ENCODE measurements around the gene GREB1.
"Not testable (repeated sequence)": the region's sequence is repeated elsewhere in the genome, so short reads cannot be mapped to it uniquely, and the experiment has no call there.

GREB1 gene

DNA sequence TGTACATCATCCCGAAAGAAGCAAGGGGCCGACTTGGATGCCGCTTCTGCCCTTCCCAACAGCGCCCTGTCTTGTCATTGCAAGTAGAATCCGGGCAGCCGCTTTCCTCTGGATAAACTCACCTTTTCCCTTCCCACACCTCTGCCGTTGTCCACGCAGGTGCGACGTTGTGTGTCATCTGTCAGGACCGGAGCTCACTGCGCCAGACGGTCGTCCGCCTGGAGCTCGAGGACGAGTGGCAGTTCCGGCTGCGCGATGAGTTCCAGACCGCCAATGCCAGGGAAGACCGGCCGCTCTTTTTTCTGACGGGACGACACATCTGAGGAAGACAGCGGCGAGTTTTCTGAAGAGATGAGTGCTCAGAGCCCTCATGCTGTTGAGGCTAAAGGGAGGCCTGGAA is 106.3 kb downstream of the GREB1 start:
- no peak for DNase-seq (ENCODE audit: low spot score)

DNA sequence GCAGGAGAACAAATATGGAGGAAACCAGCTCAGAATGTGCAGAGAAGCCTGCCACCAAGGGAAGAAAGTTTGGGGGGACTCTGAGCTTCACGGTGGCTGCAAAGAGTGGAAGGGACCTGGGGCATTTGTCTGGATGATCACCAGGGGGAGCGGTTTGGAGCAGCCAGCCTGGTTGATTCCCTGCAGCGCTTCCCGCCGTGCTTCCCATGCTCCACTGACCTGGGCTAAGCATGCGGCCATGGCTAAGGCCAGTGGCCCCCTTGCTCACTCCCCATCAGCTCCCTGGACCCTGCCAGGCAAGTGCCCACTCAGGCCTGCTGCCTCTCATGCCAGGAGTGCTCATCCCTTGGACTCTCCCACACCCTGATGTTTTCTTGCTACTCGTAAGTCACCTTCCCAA is 109.1 kb downstream of the GREB1 start:
- no peak for DNase-seq (ENCODE audit: low spot score)

DNA sequence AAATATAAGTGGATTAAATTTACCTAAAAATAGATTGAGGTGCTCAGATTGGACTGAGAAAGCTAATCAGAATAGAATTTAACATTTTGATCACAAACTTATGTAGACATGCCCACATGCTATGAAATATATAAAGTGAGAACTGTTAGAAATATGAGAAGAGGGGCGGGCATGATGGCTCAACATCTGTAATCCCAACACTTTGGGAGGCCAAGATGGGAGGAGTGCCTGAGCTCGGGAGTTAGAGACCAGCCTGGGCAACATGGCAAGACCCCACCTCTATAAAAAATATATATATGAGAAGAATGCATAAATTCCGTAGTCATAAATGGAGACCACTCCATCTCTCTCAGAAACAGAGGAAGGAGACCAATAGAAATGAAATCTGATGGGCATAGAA is 110.4 kb downstream of the GREB1 start:
- no peak for DNase-seq (ENCODE audit: low spot score)

DNA sequence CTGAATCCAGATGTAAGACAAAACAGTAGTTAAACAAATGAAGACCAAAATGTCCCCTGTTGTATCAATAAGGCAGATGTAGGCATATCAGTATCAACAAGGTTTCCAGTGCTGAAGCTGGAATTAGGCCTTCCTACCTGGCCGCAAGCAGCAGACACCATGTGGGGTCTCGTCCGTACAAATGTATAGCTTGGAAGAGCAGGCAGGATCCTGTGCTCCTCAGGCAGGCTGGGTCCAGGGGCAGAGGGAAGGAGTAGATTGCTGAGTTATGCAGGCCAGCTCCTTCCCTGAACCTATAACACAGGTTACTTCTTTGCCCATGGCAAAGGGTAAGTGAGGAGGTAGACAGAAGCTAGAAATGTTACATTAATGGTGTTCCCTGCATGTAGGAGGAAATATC is 112.7 kb downstream of the GREB1 start:
- no peak for DNase-seq (ENCODE audit: low spot score)

DNA sequence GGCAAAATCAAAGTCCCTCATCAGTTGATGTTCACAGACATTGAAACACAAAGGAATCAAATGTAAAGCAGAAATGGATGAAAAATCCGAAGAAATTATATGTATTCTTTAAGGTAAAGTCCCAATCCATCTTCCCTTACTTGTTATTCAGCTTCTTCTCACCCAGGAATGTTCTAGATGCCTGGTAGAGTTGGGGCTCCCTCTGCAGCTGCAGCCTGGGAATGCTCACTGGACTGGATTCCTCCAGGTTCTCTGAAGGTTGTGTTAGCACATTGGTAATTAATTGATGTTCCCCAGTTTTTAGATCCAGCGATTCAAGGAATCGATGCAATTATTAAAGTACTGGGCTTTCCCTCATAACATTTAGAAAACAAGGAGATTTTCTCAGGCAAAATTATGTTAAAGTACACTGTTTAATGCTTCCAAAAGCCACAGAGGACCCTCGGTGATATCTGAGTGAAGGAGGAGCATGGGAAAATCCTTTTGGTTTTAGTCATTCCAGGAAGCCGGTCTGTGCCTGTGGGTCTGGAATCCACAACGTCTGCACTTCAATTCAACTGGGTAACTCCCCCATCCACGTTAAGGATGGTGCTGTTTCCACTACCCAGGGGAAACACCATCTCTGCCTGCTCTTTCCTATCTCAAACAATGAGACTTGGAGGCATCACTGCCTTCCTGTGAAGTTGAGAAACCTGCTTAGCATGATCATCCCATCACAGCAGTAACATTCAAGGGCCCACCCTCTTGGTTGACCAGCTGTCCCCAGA is 114.2 kb downstream of the GREB1 start:
- no peak for DNase-seq (ENCODE audit: low spot score)

DNA sequence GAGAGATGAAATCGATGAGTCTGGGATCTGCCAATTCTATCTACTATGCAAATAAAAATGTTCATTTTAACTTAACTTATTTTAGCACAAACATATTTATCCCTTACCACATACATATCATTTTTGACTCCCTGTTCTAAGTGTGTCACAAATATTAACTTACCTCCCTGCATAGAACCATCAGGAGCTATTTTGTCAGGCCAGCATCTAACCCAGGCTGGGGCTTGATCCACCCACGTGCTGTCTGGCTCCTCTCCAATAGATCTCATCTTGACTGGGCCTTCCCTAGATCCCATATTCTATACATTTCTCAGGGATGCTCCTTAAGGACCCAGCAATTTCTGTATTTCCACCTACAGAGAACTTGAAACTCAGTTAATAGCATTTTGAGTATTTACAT is 115.2 kb downstream of the GREB1 start:
- DNase-seq (ENCODE audit: low spot score) = no peak

DNA sequence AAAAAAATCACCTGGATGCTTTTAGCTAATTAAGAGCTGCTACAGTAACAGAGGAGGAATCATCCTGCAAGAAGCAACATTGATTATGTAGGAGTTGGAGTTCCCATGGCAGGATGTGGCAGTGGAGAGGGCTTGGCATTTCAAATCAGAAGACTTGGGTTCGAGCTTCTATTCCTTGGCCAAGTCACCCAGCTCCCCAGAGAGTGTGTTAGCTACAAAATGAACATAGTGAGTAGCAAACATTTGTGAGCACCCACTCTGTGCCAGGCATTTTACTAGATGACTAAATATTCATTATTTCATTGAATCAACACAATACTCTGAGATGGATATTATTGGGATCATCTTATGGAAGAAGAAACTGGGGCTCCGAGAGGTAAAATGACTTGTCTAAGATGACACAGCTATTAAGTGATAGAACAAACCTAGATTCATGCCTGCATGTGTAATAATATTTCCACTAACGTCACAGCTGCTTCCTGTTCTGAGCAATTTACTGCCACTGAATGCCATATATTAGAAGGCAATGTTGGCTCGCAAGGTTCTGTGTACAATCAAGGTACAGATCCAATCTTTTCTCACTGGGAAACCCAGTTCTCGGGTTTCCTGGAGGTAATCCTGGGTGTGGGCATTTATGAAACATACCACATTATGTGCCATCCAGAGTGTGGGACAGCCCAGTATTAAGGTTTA is 118.2 kb downstream of the GREB1 start:
- no peak for DNase-seq (ENCODE audit: low spot score)

DNA sequence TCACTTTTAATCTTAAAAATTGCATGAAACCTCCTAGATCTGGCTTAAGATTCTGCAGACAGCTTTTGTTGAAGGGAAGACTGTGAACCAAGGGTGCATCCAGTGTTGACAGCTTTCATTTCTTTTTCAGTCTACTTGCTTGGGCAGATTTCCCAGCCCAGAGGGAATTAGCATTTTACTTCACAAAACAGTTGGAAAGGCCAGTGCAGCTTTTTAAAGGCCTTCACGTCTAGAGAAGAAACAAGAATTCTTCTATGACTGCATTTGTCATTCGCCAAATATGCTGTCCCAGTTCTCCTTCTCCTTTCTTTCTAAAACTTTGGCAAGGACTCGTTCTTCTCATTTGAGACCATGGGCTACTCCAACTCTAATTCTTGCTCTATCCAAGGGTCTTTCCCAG is 118.7 kb downstream of the GREB1 start:
- DNase-seq (ENCODE audit: low spot score) = no peak

DNA sequence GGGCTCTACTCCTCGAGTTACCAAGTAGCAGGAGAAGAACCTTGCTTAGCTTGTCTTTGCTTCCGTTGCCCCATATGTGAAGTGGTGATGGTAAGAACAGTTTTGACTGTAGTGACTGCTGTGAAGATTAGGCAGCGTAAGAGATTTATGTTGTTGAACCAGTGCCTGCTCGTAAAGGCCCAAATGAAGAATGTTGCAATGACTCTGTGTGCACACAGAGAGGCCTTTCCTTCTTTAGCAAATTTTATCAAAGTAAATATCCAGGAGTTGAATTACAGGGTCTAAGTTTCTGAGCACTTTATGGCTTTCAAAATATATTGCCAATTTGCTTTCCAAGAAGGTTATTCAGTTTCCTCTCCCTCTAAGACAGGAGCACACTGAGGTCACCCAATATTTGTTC is 121.7 kb downstream of the GREB1 start:
- DNase-seq (ENCODE audit: low spot score) = no peak

DNA sequence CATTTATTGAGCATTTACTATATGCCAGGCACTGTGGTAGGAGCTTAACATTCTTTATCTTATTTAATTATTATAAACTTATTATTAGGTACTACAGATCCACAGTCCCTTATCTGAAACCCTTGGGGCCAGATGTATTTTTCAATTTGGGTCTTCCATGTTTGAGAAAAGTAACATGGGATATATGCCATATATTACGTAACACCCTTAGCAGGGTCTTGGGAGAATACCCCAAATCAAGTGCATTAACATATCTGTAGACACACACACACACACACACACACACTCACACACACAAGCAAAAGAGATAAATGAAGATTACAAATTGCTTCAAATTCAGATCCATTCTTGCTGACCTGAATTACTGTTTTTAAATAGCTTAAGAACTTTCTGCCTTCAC is 122.4 kb downstream of the GREB1 start:
- no peak for DNase-seq (ENCODE audit: low spot score)

DNA sequence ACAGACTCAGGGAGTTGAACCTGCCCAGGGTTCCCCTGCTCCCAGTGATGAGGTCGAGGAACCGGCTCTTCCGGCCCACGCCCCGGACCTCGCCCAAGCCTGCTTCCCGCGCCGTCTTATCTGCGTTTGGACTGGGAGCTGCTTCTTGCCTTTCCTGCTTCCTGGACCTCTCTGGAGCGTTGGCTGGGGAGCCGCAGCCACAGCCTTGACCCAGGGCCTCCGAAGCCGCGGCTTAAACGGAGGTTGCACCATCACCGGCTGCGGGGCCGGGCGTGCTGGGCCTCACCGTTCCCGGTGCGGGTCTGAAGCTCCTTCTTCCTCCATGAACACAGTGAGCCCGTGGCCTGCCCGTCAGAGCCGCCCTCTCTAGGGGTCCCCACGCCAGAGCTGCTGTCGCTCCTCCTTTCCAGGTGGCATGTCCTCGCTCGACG is 122.8 kb downstream of the GREB1 start:
- DNase-seq (ENCODE audit: low spot score) = no peak

DNA sequence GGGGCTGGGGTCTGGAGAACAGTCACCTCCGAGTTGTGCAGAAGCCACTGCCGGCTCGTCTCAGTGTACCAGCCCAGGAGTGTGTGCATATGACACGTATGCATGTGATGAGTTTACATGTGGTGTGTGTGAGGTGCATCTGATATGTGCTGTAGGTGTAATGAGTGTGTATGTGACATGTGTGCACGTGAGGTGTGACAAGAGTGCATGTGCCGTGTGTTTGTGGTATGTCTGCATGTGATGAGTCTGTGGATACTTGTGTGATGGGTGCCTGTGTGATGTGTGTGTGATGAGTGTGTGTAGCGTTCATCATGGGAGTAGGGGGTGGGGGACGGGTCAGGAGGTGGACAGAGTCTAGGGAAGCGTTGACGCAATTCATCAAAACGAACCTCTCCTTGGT is 123.3 kb downstream of the GREB1 start:
- no peak for DNase-seq (ENCODE audit: low spot score)

DNA sequence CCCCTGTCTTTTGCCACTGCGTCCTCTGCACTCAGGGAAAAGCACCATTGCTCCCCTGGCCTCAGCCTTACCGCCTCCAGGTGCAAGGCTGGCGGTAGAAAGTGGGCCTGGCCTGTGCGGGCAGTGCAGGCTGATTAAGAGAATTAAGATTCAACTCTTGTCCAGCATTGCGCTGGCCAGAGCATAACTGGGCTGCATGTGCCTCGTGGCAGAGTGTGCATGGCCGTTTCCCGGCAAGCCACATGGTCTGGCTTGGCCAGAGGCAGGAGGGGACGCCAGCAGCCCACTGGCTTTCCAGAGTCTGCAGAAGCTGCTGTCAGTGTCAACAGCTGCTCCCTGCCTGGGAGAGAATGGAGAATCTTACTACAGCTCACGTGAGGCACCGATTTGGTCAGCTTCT is 123.8 kb downstream of the GREB1 start:
- DNase-seq (ENCODE audit: low spot score) = no peak

DNA sequence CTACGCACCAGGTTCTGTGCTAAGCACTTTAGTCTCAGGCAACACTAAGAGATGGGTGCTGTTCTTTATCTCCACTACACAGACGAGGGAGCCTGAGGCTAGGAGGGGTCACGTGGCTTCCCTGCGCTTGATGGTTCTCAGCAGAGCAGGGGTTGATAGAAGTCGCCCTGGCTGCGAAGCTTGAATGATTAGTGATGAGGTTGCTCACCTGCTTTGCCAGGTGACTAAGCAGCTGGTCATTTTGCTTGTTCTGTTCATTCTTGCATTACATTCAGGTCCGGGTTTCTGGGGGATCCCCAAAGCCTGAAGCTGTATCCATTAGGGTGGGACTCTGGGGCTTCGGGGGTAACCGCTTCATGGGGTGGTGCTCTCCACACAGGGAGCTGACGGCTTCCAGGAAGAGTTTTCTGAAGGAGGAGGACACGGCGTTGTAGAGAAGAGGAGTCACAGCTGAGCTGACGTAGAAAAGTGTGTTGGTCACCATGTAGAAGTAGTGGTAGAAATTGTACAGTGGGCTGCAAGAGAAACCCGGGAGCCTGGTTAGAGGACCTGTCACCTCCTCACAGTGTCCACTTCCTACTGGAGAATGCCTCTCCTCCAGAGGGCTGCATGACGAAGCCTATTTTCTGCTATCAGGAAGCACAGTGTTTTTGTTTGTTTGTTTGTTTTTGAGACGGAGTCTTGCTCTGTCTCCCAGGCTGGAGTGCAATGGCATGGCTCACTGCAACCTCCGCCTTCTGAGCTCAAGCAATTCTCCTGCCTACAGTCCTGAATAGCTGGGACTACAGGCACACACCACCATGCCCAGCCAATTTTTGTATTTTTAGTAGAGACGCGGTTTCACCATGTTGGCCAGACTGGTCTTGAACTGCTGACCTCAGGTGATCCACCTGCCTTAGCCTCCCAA is 124.6 kb downstream of the GREB1 start:
- DNase-seq (ENCODE audit: low spot score) = no peak

DNA sequence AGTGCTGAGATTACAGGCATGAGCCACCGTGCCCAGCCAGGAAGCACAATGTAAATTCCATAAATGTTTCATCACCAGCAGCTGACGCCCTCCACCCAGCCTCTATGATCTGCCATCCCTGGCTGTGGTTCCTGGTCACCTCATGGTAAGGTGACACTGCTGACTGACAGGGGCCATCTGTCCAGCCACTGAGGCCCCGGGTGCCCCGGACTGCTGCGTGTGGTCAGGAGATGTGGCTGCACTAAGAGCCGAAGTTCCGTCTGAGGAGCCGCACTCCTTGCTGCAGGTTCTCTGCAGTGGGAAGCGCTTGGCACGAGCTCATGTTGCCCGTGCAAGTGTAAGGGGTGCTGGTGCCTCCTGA is 125.2 kb downstream of the GREB1 start:
- no peak for DNase-seq (ENCODE audit: low spot score)

DNA sequence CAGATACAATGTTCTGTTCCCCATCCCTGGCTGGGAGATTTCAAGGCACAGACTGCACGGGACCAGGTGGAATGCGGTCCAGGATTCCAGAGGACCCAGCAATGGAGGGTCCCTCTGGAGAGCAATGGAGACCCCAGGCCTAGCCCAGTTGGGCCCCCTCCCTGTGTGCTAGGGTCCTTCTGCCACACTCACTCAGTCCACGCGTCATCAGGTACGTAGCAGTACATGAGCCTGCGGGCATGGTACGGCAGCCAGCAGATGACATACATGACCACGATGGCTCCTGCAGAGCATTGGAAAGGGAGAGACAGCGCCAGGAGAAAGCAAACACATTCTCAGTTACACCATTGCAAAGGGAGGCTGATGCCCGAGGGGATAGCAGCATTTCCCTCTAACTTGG is 126.0 kb downstream of the GREB1 start:
- DNase-seq (ENCODE audit: low spot score) = no peak

DNA sequence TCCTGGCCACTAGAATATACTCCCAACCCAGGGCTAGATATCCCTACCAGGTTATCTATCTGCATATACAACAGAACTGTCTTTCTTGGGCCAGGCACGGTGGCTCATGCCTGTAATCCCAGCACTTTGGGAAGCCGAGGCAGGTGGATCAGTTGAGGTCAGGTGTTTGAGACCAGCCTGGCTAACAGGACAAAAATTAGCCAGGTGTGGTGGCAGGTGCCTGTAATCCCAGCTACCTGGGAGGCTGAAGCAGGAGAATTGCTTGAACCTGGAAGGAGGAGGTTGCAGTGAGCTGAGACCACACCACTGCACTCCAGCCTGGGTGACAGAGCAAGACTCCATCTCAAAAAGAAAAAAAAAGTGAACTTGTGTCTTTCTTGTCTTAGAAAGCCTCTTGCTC is 126.6 kb downstream of the GREB1 start:
- DNase-seq (ENCODE audit: low spot score) = not testable (repeated sequence)

DNA sequence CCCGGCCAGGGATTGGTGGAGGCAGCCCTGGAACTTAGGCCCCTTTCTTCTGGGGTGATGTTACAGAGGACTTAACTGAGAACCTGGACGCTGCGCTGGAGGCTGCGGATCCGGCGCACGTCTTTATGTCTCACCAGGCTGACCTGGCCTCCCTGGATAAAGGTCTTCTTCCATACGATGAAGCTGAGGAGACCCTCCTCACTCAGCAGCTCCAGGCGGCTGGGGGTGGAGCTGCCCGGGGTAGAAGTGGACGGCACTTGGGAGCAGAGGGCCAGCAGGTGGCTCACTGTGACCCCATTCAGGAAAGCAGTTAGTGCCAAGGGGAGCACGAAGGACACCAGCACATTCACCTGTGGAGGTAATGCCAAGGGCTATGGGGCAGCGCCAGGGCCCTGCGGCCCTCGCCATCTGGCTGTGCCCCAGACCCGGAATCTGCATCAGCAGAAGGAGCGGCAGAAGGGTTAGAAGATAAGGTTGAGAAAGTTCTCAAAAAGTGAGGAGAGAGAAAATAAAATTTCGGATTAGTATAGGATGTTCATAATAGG is 128.1 kb downstream of the GREB1 start:
- DNase-seq (ENCODE audit: low spot score) = no peak

DNA sequence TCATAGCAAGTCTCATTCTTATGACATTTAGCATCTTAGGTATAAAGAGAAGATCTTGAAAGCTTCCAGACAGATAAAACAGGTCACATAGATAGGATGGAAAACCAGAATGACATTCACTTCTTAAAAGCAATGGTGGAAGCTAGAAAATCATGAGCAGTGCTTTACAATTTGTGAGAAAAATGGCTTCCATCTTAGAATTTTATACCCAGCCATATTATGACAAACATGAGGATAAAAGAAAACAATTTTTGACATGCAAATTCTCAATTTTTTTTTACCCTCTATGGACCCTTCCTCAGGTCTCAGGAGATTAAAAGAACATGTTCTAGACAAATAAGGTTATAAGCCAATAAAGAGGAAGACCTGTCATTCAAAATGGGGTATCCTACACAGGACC is 129.0 kb downstream of the GREB1 start:
- no peak for DNase-seq (ENCODE audit: low spot score)

DNA sequence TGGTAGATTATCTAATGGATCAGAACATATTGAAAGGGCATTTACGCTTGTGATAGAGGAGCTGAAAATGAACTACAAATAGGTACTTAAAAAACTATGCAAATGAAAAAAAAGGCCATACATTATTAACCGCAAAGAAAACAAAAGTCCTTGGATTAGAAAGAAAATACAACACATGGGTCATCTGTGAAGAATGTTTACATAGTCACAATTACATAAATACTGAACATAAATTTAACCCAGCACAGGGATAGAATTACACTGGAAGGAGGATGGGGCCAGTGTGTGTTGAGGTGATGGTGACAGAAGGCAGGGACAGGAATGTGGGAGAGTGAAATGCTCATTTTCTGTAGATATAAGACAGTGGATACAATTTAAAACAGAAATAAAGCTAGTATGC is 129.6 kb downstream of the GREB1 start:
- no peak for DNase-seq (ENCODE audit: low spot score)

DNA sequence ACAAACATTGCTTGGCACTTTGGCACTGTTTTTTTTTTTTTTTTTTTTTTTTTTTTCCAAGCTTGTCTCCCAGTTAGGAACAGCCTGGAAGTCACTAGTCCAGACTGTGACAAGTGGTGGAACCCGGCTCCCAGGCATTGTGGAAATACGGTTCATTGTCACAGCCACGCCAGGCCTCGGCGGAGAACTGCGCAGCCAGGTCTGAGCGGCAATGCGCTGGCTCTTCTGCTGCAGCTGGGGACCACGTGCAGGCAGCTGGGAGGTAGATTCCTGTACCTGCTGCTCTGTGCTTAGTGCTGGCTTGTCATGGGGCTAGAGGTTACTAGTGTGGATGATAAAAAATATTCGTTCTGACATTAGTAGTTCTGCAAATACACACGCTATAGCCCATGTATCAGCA is 131.2 kb downstream of the GREB1 start:
- DNase-seq (ENCODE audit: low spot score) = no peak

DNA sequence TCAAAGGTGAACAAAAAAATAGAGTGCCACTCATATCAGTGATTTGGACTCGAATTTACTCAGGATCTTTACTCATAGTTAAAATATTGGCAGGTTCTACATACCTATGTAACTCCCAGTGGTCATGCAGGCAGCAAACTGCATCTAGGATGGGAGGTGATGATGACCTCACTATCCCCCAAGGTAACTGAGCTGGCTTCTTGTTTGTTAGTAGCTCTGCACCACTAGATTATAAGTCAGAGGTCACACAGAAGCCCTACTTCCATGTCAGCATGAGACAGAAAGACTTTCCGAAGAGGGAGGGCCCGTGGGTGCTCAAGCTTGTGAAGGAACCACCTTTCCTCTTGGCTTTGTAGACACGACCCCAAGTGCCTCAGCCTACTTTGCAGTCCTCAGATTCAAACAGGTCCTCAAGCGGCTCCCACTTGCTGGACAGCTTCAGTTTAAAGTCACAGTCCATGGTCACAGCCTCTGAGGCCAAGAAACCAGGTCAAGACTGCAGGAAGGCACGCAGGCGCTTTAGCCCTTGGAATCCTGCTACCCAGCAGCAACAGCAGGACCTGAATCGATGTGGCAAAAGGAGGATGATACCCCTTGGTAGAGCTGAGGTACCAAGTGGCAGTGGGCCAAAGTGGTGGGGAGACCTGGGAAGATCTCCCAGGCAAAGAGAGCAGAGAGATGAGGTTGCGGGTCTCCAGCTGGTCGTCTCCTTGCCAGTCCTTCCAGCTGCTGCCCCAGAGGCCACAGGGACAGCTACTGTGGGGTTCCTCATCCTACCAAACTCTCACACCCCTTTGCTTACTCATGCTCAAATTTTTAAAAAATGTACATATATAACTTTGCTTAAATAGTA is 131.9 kb downstream of the GREB1 start:
- no peak for DNase-seq (ENCODE audit: low spot score)

Measured in AG08395 (cell line).